Mononuclear cell (primary cell): Measurements from ENCODE around the gene STX1A. TPM values are rescaled to one million over a fixed set of nuclear protein-coding genes. Genes with fewer than 3 reads are reported as not detected.

Experiments
- H3K27me3 ChIP-seq: 2 replicates; pipeline ENCODE4 v1.6.0; 2011; ENCODE audit warnings: low read length, control low read depth; ENCODE audit not compliant: insufficient read depth
- H3K4me1 ChIP-seq: 2 replicates; pipeline ENCODE4 v1.5.1; 2011; ENCODE audit warnings: mild to moderate bottlenecking, low read length, control low read depth; ENCODE audit not compliant: insufficient read depth
- H3K4me3 ChIP-seq: 2 replicates; pipeline ENCODE4 v1.5.1; 2011; ENCODE audit warnings: mild to moderate bottlenecking, low read length, moderate library complexity
- H3K9me3 ChIP-seq: 2 replicates; pipeline ENCODE4 v1.5.1; 2011; ENCODE audit warnings: low read depth, mild to moderate bottlenecking, control low read depth, low read length
- total RNA-seq: library from RNA; depleted of rRNA; stranded (reverse); fragments of >200 nt; gene quantifications from one replicate; pipeline ENCODE4 v1.2.3, GENCODE V29; 2012

The STX1A gene
- total RNA-seq: 18.6 TPM

DNA sequence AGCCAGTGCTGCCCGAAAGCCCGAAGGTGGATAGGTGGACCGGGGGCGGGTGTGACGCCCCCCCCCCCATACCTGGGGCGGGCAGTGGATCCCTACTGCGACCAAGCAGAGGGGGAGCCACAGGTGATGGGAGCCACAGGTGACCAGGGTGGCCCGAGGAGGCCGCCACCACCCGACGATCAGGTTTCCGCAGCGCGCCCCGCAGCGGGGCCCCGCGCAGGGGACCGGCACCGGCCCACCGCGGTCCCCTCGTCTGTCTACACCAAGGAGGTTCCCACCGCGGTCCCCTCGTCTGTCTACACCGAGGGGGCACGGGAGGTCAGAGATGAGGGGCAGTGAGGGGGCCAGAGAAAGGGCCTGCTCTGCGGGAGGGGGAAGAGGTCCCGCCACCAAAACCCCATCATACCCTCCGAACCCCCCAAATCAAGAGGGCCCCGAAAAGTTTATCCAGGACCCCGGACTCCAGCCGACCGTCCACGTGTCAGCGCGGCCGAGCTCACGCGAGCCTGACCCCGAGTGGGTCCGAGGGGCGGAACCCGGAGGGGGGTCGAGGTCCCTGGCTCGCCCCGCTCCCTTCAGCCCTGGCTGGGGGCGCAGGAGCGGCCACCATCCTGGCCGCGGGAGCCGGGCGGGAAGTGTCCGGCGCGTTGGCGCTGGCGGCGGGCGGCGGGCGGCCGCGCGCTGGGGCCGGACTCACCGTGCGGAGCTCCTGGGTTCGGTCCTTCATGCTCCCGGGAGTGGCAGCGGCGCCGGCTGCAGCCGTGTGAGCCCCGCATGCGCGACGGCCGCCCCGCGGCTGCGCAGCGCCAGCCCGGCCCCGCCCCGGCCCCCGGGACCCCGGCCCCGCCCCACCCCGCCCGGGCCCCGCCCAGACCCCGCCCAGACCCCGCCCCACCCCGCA lies at the start of gene STX1A:
STX1A (minus strand) TSS at position 765 of the 901 bp plus-strand sequence; CDS start at position 727, 38 bp downstream.
- Histone ChIP-seq H3K4me3 (peak within 1 kb of the TSS; percentile 54), H3K9me3 (no peaks in the 10 kb centered on the region), H3K27me3 (peaks cover 36% of the 10 kb centered on the region), H3K4me1 (peaks cover 35% of the 10 kb centered on the region)

DNA sequence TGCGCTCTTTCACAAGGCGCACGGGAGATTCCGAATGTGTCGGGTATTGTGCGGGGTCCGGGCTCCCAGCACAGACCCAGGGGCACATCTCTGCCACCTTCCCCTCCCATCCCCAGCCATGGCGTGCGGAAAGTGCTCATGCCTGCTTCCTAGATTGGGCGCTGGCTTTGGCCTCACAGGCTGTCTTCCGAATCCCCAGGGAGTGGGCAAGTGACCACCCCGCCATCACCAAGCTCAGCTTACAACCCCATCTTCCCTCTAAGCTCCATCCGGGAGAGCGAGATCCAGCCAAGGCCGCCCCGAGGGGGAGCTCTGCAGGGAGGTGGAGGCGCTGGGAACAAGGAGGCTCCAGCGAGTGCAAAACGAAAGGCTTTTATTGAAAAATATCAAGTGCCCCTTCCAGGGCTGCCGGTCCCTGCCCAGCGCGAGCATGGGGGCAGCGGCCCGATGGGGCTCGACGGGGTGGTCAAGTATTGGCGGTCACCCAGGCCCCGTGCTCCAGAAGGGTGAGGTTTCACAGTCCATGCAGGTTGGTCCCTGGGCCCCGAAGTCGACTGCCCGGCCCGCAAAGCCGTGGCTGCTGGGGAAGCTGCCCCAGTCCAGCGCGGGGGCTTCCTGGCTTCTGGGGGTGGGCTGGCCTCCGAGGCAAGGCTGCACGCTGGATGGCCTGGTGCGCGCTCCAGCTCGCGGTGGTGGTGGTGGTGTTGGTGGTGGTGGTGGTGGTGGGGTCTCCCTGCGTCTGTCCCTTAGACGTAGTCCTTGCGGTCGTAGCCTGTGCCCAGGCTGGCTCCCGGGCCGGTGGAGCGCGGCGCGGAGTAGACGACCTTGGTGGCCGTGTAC lies 49.4 kb upstream of the STX1A start:
- H3K9me3 ChIP-seq: no peaks in the 10 kb centered on the region
- H3K4me1 ChIP-seq: no peaks in the 10 kb centered on the region
- peaks cover 31% of the 10 kb centered on the region for H3K27me3 ChIP-seq
- no peak overlapping the region for H3K4me3 ChIP-seq

- Histone ChIP-seq H3K9me3 (no peaks in the 10 kb centered on the region), H3K4me1 (no peaks in the 10 kb centered on the region), H3K4me3 (no peak overlapping the region), H3K27me3 (peaks cover 31% of the 10 kb centered on the region)
Measured at GRCh38 chr7:73766556-73767229, 47.2 kb upstream of the STX1A start.

DNA sequence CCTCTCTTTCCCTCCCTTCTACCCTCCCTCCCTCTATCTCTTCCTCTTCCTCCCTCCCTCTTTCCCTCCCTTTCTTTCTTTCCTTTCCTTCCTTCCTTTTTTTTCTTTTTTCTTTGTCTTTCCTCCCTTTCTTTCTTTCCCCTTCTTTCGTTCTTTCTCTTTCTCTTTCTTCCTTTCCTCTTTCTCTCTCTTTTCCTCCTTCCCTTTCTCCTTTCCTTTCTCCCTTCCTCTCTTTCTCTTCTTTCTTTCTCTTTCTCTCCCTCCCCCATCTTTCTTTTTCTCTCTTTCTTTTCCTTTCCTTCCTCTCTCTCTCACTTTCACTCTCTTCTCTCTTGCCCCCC lies 43.2 kb upstream of the STX1A start:
- no peaks in the 10 kb centered on the region for H3K9me3 ChIP-seq
- H3K4me1 ChIP-seq: no peaks in the 10 kb centered on the region
- H3K27me3 ChIP-seq: peaks cover under 1% of the 10 kb centered on the region
- no peak overlapping the region for H3K4me3 ChIP-seq

GRCh38 chr7:73761854-73762658 lies 42.6 kb upstream of the STX1A start:
- Histone ChIP-seq H3K4me3 (no peak overlapping the region), H3K27me3 (no peaks in the 10 kb centered on the region), H3K9me3 (no peaks in the 10 kb centered on the region), H3K4me1 (no peaks in the 10 kb centered on the region)

DNA sequence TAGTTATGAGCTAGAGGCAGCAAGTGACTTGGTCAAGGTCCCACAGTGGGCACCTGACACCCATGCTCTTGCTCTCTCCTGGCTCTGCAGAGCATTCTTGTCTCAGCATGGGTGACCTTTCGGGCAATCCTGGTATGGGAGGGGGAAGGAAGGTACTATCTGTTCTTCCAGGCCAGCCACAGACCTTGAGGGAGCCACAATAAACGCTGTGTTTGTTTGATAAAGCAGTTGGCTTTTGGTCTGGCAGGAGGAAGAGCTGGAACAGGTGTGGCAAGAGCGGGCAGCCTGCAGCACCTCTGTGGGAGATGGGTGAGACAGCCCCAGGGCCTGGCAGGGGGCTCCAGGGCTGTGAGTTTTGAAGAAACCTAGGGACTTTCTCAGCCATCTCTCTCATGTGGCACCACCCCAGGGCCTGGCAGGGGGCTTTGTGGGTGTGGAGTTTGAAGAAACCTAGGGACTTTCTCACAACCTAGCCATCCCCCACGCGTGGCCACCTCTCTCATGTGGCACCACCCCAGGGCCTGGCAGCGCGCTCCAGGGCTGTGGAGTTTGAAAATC lies 39.2 kb upstream of the STX1A start:
- Histone ChIP-seq H3K9me3 (no peaks in the 10 kb centered on the region), H3K4me3 (no peak overlapping the region), H3K27me3 (no peaks in the 10 kb centered on the region)

DNA sequence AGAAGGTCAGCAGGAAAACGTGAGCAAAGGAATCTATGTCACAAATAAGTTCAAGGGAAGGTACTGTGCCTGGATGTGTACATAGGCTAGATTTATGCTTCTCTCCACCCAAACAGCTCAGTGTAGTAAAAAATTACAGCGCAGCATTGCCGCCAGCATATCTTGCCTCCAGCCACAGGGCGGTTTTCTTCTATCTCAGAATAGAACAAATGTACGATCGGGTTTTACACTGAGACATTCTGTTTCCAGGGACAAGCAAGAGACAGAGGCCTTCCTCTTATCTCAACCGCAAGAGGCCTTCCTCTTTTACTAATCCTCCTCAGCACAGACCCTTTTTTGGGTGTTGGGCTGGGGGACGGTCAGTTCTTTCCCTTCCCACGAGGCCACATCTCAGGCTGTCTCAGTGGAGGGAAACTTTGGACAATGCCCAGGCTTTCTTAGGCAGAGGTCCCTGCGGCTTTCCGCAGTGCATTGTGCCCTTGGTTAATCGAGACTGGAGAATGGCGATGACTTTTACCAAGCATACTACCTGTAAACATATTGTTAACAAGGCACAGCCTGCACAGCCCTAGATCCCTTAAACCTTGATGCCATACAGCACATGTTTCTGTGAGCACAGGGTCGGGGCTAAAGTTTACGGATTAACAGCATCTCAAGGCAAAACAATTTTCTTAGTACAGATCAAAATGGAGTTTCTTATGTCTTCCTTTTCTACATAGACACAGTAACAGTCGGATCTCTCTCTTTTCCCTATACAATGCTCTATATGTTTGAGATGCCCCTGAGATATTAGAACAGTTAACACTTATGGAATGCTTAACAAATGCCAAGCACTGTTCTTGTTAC lies 30.7 kb upstream of the STX1A start:
- Histone ChIP-seq H3K4me1 (peaks cover 7% of the 10 kb centered on the region), H3K4me3 (no peak overlapping the region), H3K27me3 (no peaks in the 10 kb centered on the region), H3K9me3 (no peaks in the 10 kb centered on the region)

More for the DNA sequence above, 39.2 kb upstream of the STX1A start:
- no peaks in the 10 kb centered on the region for H3K4me1 ChIP-seq

DNA sequence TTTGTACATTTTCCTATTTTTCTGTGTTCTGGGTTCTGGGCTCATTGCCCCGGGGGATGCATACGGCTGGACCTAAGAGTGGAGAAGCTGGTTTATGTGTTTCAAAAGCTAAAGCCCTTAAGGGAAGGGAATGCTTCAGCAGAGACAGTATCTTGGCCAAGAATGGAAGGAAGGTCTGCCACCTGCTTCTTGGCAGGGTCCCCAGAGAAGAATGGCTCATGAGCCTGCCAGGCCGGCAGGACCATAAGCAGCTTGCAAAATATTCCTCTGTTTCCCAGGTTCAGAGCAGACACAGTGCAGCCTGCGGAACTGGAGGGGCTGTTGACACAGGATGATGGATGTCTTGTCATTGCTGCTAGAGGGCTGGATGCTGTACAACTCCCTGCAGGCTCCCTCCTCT lies 26.9 kb upstream of the STX1A start:
- no peaks in the 10 kb centered on the region for H3K27me3 ChIP-seq
- no peaks in the 10 kb centered on the region for H3K9me3 ChIP-seq
- H3K4me3 ChIP-seq: no peak overlapping the region
- H3K4me1 ChIP-seq: peaks cover 7% of the 10 kb centered on the region

DNA sequence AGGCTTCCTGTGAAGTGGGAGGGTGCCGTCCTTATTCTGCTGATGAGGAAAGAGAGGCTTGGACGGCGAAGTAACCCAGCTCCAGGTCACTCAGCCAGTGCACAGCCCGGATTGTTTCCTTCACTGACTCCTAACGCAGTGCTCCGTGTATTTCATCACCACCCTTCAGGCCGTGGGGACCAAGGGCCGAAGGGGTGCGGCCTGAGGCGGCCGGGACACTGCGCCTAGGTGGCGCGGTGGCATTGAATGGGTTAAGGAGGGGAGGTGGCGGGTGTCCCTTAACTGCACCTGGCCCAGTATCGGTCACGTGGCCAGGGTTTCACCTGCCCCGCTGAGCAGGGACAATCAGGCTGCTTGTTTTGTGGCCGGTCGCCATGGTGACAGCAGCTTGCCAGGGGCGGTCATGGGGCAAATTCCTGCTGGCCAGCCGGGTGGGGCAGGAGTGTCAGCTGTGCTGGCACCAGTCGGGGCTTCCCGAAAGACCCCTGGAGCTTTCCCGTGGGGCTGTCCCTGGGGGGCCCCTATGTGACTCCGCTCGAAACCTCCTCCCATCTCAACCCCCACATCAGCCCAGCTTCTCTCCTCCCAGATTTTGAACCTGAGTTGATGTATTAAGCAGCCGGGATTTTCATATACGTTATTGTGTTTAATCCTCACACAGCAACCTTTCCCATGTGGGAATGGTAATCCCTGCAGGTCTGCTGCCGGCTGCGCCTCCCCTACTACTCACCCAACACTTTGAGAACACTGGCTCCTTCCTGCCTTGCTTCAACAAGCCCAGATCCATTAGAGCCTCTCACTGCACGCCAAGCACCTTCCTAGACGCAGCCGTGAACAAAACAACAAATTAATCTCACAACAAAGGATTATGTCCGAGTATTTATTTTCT lies 23.5 kb upstream of the STX1A start:
- Histone ChIP-seq H3K27me3 (no peaks in the 10 kb centered on the region), H3K4me1 (peaks cover 6% of the 10 kb centered on the region), H3K9me3 (no peaks in the 10 kb centered on the region), H3K4me3 (no peak overlapping the region)

DNA sequence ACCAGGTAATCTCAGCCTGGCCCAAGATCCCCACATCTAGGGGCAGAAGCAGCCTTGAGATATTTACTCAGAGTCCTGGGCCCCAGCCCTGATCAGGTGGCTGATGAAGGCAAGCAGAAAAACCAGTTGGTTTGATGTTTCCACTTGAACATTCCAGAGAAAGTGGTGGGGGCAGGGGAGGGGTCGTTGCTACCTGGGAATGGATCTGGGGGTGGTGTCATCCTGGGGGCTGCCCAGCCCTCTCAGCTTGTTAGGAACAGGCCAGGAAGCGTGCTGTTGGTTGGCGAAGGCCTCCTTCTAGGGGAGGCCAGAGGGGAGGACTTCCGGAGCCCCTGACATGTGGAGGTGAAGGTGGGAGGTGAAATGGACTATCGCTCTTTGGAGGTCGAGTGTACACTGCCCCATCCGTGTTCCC lies 22.9 kb upstream of the STX1A start:
- H3K4me3 ChIP-seq: no peak overlapping the region
- H3K27me3 ChIP-seq: no peaks in the 10 kb centered on the region
- H3K4me1 ChIP-seq: peaks cover 12% of the 10 kb centered on the region
- no peaks in the 10 kb centered on the region for H3K9me3 ChIP-seq

DNA sequence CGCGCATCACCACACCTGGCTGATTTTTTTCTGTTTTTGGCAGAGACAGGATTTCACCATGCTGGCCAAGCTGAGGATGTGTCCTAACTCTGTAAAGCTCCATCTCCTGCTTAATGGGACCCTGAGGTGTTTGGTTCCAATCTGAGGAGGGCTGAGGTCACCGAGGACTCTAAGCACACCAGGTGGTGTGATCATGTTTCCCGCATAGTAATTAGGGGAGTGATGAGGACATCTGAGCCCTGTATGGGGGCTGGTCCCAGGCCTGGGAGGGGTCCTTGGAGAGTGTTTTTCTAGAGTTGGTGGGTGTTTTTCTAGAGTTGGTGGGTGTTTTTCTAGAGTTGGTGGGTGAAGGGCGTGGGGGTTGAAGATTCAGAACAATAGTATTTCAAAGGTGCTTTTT lies 22.1 kb upstream of the STX1A start:
- Histone ChIP-seq H3K4me3 (no peak overlapping the region), H3K4me1 (peaks cover 13% of the 10 kb centered on the region), H3K9me3 (no peaks in the 10 kb centered on the region)

DNA sequence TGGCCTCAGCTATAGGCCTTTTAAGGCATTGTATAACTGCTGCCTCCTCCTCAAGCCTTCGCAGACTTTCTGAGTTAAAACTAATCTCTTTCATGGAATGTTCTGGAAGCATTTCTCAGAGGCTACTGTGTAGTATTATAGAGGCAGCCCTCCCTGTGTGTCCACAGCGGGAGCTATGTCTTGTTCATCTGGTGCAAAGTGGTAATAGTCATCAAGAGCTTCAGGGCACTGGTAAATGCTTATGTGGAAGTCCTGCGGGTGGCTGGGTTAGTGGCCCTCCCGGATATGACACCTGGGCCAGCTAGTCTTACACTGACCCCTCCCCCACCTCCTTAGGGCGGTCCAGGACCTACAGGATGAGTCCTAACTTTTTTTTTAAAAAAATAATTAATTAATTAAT lies 21.3 kb upstream of the STX1A start:
- no peaks in the 10 kb centered on the region for H3K27me3 ChIP-seq
- H3K9me3 ChIP-seq: no peaks in the 10 kb centered on the region
- no peak overlapping the region for H3K4me3 ChIP-seq

More for the DNA sequence above, 22.1 kb upstream of the STX1A start:
- no peaks in the 10 kb centered on the region for H3K27me3 ChIP-seq

GRCh38 chr7:73740212-73740611 lies 20.7 kb upstream of the STX1A start:
- peaks cover 13% of the 10 kb centered on the region for H3K4me1 ChIP-seq
- H3K27me3 ChIP-seq: no peaks in the 10 kb centered on the region
- H3K4me3 ChIP-seq: no peak overlapping the region
- H3K9me3 ChIP-seq: no peaks in the 10 kb centered on the region

More for the DNA sequence above, 21.3 kb upstream of the STX1A start:
- H3K4me1 ChIP-seq: peaks cover 13% of the 10 kb centered on the region
